MM.1S (cell line): Measurements from ENCODE around the gene SLPI.

Experiments
- DNase-seq: peaks from one replicate; pipeline ENCODE4 v3.0.0-alpha.2; 2015
- H2AFZ ChIP-seq: fragments of 300-600 bp; sonication (generic); 2 replicates; pipeline ENCODE4 v1.6.0; 2016; ENCODE audit warnings: antibody characterized with exemption, low read length
- H3F3A ChIP-seq: fragments of 300-600 bp; sonication (generic); 2 replicates; pipeline ENCODE4 v1.6.1; 2016; ENCODE audit warnings: mild to moderate bottlenecking, antibody characterized with exemption, low read length, moderate library complexity, mixed read lengths; ENCODE audit not compliant: insufficient read depth
- H3K27ac ChIP-seq: fragments of 300-600 bp; sonication (generic); 2 replicates; pipeline ENCODE4 v1.5.1; 2016; ENCODE audit warnings: mild to moderate bottlenecking, low read length
- H3K27me3 ChIP-seq: fragments of 300-600 bp; sonication (generic); replicated peaks from 2 replicates; pipeline ENCODE4 v1.6.0; 2016; ENCODE audit warnings: low read length; ENCODE audit not compliant: insufficient read depth
- H3K36me3 ChIP-seq: fragments of 300-600 bp; sonication (generic); replicated peaks from 2 replicates; pipeline ENCODE4 v1.6.1; 2016; ENCODE audit warnings: mild to moderate bottlenecking, low read length, mixed read lengths; ENCODE audit not compliant: insufficient read depth
- H3K4me1 ChIP-seq: fragments of 300-600 bp; sonication (generic); 2 replicates; pipeline ENCODE4 v1.6.1; 2016; ENCODE audit warnings: low read length, mixed read lengths
- H3K4me2 ChIP-seq: fragments of 300-600 bp; sonication (generic); 2 replicates; pipeline ENCODE4 v1.6.0; 2016; ENCODE audit warnings: low read depth, low read length
- H3K4me3 ChIP-seq: fragments of 300-600 bp; sonication (generic); 2 replicates; pipeline ENCODE4 v1.5.1; 2016; ENCODE audit warnings: low read length, mixed read lengths
- H3K79me2 ChIP-seq: fragments of 300-600 bp; sonication (generic); 2 replicates; pipeline ENCODE4 v1.6.1; 2016; ENCODE audit warnings: mixed run types, low read length, mixed read lengths
- H3K9ac ChIP-seq: fragments of 300-600 bp; sonication (generic); 2 replicates; pipeline ENCODE4 v1.6.1; 2016; ENCODE audit warnings: low read length, mixed read lengths
- H3K9me2 ChIP-seq: fragments of 300-600 bp; sonication (generic); replicated peaks from 2 replicates; pipeline ENCODE4 v1.6.1; 2016; ENCODE audit warnings: mild to moderate bottlenecking, low read length, mixed read lengths; ENCODE audit not compliant: insufficient read depth
- H3K9me3 ChIP-seq: fragments of 300-600 bp; sonication (generic); replicated peaks from 2 replicates; pipeline ENCODE4 v1.6.1; 2016; ENCODE audit warnings: mild to moderate bottlenecking, low read length, mixed read lengths; ENCODE audit not compliant: insufficient read depth
- H4K20me1 ChIP-seq: fragments of 300-600 bp; sonication (generic); 2 replicates; pipeline ENCODE4 v1.6.1; 2016; ENCODE audit warnings: mild to moderate bottlenecking, low read length, moderate library complexity, mixed read lengths; ENCODE audit not compliant: insufficient read depth
- CTCF ChIP-seq: fragments of 300-600 bp; sonication (generic); IDR thresholded peaks from 2 replicates; pipeline ENCODE4 v1.5.1; 2016; ENCODE audit warnings: antibody characterized with exemption, low read length, mixed read lengths
- EZH2 ChIP-seq: fragments of 300-600 bp; sonication (generic); optimal IDR thresholded peaks from 2 replicates; pipeline ENCODE3; 2017; ENCODE audit warnings: low read depth, mild to moderate bottlenecking, antibody characterized with exemption, low read length, mixed read lengths
- EZH2phosphoT487 ChIP-seq: fragments of 300-600 bp; sonication (generic); IDR thresholded peaks from 2 replicates; pipeline ENCODE4 v1.6.1; 2018; ENCODE audit warnings: antibody characterized with exemption, low read length

The SLPI gene, protein sequence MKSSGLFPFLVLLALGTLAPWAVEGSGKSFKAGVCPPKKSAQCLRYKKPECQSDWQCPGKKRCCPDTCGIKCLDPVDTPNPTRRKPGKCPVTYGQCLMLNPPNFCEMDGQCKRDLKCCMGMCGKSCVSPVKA

GRCh38 chr20:45254383-45255262 lies at the start of gene SLPI:
TSS of gene SLPI (minus strand) at chr20:45254564. CDS start at chr20:45254543, 21 bp downstream.
- Histone ChIP-seq H3K4me3 (no peak within 1 kb of the TSS), H3K27me3 (no peaks in the 10 kb centered on the region), H3K9ac (no peak within 1 kb of the TSS), H3K27ac (0 out of 2 replicates have a peak within 1 kb of the TSS, but pooled peaks have one; percentile 4), H3K36me3 (no peaks in the 10 kb centered on the region), H3K4me2 (peak within 1 kb of the TSS; percentile 35; the same call in 1 of the 2 replicates), H2AFZ (no peak within 1 kb of the TSS), H4K20me1 (no peaks in the 10 kb centered on the region), H3F3A (peaks cover 15% of the 10 kb centered on the region), H3K9me2 (no peaks in the 10 kb centered on the region), H3K4me1 (peaks cover 15% of the 10 kb centered on the region), H3K79me2 (no peaks in the 10 kb centered on the region), H3K9me3 (no peaks in the 10 kb centered on the region)
- DNase-seq = peak; percentile 60
- TF ChIP-seq CTCF (no peak), EZH2phosphoT487 (no peak), EZH2 (no peak)

DNA sequence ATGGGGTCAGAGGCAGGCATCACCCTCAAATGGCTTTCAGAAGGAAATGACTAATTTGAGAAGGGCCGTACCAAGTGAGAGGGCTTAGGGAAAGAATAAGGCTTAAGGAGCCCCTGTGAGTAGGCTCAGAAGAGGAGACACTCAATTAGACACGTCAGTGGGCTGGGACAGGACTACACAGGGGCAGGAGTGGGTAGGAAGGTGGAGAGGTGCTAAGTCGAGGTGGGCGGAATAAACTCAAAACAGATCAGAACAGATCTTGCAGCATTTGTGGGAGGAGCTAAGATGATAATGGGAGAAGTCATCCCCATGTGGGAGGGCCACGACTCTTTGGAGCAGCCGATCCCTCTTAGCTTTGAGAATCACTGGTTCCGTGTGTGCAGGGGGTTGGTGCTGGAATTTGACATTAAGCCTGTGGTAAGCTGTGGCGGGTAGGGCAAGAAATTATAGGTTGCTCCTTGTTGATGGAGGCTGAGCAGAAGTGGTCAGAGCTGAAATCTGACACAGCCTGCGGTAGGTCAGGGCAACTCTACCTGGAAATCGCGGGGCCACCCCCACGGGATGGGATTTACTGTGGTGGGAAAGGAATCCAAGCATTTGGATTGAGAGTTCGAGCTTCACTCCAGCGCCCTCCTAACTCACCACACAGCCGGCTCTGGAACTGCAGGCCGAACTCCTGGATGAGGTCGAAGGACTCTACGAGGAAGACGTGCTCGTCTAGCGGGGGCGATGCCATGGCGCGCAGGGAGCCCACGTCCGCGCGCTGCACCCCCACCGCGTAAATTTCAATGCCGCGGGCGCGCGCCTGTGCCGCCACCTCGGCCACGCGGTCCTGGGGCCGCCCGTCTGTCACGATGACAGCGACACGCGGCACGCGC lies 49.5 kb upstream of the SLPI start:
- Histone ChIP-seq H3K4me1 (no peaks in the 10 kb centered on the region), H3K36me3 (no peaks in the 10 kb centered on the region), H3K9me3 (no peaks in the 10 kb centered on the region), H3K9ac (no peak overlapping the region), H3K27me3 (peaks cover 4% of the 10 kb centered on the region; the same call in 1 of the 2 replicates), H3K79me2 (no peaks in the 10 kb centered on the region), H3K9me2 (no peaks in the 10 kb centered on the region), H3K4me2 (no peak overlapping the region), H2AFZ (no peak overlapping the region), H4K20me1 (no peaks in the 10 kb centered on the region), H3K27ac (no peak overlapping the region), H3K4me3 (no peak overlapping the region), H3F3A (no peaks in the 10 kb centered on the region)
- no peak for TF ChIP-seq EZH2
- TF ChIP-seq CTCF = no peak
- TF ChIP-seq EZH2phosphoT487 = no peak
- no peak for DNase-seq

- Histone ChIP-seq H3K36me3 (no peaks in the 10 kb centered on the region), H3K9me3 (no peaks in the 10 kb centered on the region), H2AFZ (no peak overlapping the region), H3K27me3 (peaks cover 4% of the 10 kb centered on the region; the same call in 1 of the 2 replicates), H3K79me2 (no peaks in the 10 kb centered on the region), H3K4me1 (no peaks in the 10 kb centered on the region), H4K20me1 (no peaks in the 10 kb centered on the region), H3K4me2 (no peak overlapping the region), H3K4me3 (no peak overlapping the region), H3F3A (no peaks in the 10 kb centered on the region), H3K9me2 (no peaks in the 10 kb centered on the region), H3K27ac (no peak overlapping the region), H3K9ac (no peak overlapping the region)
- TF ChIP-seq CTCF (no peak), EZH2phosphoT487 (no peak), EZH2 (no peak)
- no peak for DNase-seq
Measured at GRCh38 chr20:45301824-45302271, 47.5 kb upstream of the SLPI start.
